Stimulated activated CD4-positive, alpha-beta T cell treated with anti-CD3 and anti-CD28 coated beads, Interleukin-2, amount 100 ng/mL, for 24 hours (primary cell): ENCODE data around the gene PCDHA7.
A peak's percentile ranks its signal among the peaks of the same experiment; 100 is the strongest.
"Not testable (repeated sequence)": the region's sequence is repeated elsewhere in the genome, so short reads cannot be mapped to it uniquely, and the experiment has no call there.

Experiments used
- DNase-seq, 2 donors: peaks; one replicate each; pipeline ENCODE4 v3.0.0-alpha.2; 2020

The PCDHA7 gene

GRCh38 chr5:140823475-140823874 is 10.6 kb upstream of the PCDHA7 start:
- no peak for DNase-seq

- no peak for DNase-seq
Measured at GRCh38 chr5:140827704-140828361, 6.2 kb upstream of the PCDHA7 start, which contains the start of gene PCDHA6. TSS of gene PCDHA6 (plus strand) at chr5:140827960. CDS start at chr5:140828092, 132 bp downstream.

GRCh38 chr5:140828362-140828737 is 5.7 kb upstream of the PCDHA7 start:
- no peak for DNase-seq

- not testable (repeated sequence) for DNase-seq
Measured at GRCh38 chr5:140829511-140830501, 4.3 kb upstream of the PCDHA7 start.

- not testable (repeated sequence) for DNase-seq
Measured at GRCh38 chr5:140834439-140835008, 455 bp downstream of the PCDHA7 start.

GRCh38 chr5:140835622-140836510 is 1.8 kb downstream of the PCDHA7 start:
- no peak for DNase-seq

GRCh38 chr5:140840978-140841962 is 7.2 kb downstream of the PCDHA7 start, which contains the start of gene PCDHA8:
TSS of gene PCDHA8 (plus strand) at chr5:140841187. CDS start at chr5:140841322, 135 bp downstream.
- DNase-seq = peak in 1 of 2 donors; percentile 23

GRCh38 chr5:140842798-140843733 is 9.0 kb downstream of the PCDHA7 start:
- no peak for DNase-seq

GRCh38 chr5:140848139-140849102 is 14.4 kb downstream of the PCDHA7 start, which contains the start of gene PCDHA9:
TSS of gene PCDHA9 (plus strand) at chr5:140848382. CDS start at chr5:140848496, 114 bp downstream.
- not testable (repeated sequence) for DNase-seq

GRCh38 chr5:140849831-140850634 is 16.0 kb downstream of the PCDHA7 start:
- not testable (repeated sequence) for DNase-seq

- no peak for DNase-seq
Measured at GRCh38 chr5:140855772-140856674, 22.0 kb downstream of the PCDHA7 start, which contains the start of gene PCDHA10. TSS of gene PCDHA10 (plus strand) at chr5:140855897. CDS start at chr5:140856049, 152 bp downstream.

- DNase-seq = no peak
Measured at GRCh38 chr5:140857177-140857986, 23.3 kb downstream of the PCDHA7 start.

GRCh38 chr5:140857987-140858240 is 23.8 kb downstream of the PCDHA7 start:
- DNase-seq = no peak

GRCh38 chr5:140862441-140863295 is 28.6 kb downstream of the PCDHA7 start:
- DNase-seq = no peak
